Left ventricle myocardium inferior (tissue), 1 donor: ENCODE results near the gene LDHD. TPM values are rescaled to one million over a fixed set of nuclear protein-coding genes. Genes with fewer than 3 reads are reported as not detected.

ENCODE experiments used
- DNase-seq: peaks from one replicate; pipeline ENCODE4 v3.0.0-alpha.2; 2020
- H3K27ac ChIP-seq: fragments of 200-600 bp; replicated peaks from 2 replicates; pipeline ENCODE4 v1.8.0; 2021
- H3K27me3 ChIP-seq: fragments of 200-600 bp; 2 replicates; pipeline ENCODE4 v1.8.0; 2021; ENCODE audit warnings: low read depth
- H3K36me3 ChIP-seq: fragments of 200-600 bp; 2 replicates; pipeline ENCODE4 v1.8.0; 2021
- H3K4me1 ChIP-seq: fragments of 200-600 bp; 2 replicates; pipeline ENCODE4 v1.8.0; 2021
- H3K4me3 ChIP-seq: fragments of 200-600 bp; 2 replicates; pipeline ENCODE4 v1.8.0; 2021; ENCODE audit warnings: mild to moderate bottlenecking, moderate library complexity
- H3K9me3 ChIP-seq: fragments of 200-600 bp; replicated peaks from 2 replicates; pipeline ENCODE4 v1.8.0; 2021
- intact Hi-C: fragments of 100-400 bp; cut with micrococcal nuclease; formaldehyde crosslinking; loops from one replicate; pipeline ENCODE4 v1.11.0; 2022
- total RNA-seq: library from RNA; stranded (reverse); fragmentation: NEBNext Ultra II Directional; extraction: Animal tissue kit (Norgen Biotek cat#: 25700); gene quantifications from one replicate; pipeline ENCODE4 v1.2.1, GENCODE V29; 2021
- TF ChIP-seq, protein P1 (sequence below): fragments of 200-600 bp; IDR thresholded peaks from 2 replicates; pipeline ENCODE4 v1.8.0; 2021; ENCODE audit warnings: antibody characterized with exemption, mild to moderate bottlenecking, borderline replicate concordance
- donor health status: DM: no; HTN: yes; CAD: no; lungs with severe emphysema.

Gene LDHD
- total RNA-seq, 1 donor from 2014 or later = 97.9 TPM

DNA sequence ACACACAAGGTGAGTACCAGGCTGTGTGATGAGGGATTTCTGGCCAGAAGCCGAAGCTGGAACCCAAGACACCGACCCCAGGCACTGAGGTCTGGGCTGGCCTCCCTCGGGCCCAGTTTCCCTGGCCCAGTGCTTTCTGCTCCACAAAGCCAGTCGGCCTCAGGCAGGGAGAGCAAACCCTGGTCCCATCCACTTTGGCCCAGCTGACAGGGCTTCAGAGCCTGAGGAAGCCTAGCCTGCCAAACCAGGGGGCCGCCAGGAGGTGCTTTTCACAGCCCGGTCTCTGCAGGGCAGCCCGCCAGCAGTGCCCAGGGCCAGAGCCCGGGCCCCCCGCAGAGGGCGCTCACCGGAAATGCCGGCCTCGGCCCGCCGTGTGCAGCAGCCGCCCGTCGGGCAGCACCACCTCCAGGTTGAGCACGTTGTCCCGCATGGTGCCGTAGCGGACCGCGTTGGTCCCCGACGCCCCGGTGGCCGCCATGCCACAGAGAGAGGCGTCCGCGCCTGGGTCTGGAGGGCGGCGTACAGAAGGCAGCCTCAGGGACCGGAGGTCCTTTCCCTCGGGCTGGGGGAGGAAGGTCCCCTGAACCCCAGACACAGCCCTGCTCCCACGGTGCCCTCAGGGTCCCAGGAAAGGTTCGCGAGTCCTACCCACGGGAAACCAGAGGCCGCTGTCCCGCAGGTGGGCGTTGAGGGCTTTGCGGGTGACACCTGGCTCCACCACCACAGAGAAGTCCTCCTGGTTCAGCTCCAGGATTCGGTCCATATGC, 2.2 kb downstream of the LDHD start:
- intact Hi-C loops = no loop called here
- DNase-seq = no peak
- Histone ChIP-seq H3K36me3 (peaks cover 11% of the 10 kb centered on the region), H3K4me3 (no peak overlapping the region), H3K9me3 (no peaks in the 10 kb centered on the region), H3K27ac (no peak overlapping the region), H3K4me1 (peaks cover 75% of the 10 kb centered on the region), H3K27me3 (no peaks in the 10 kb centered on the region)
- TF ChIP-seq, protein P1, sequence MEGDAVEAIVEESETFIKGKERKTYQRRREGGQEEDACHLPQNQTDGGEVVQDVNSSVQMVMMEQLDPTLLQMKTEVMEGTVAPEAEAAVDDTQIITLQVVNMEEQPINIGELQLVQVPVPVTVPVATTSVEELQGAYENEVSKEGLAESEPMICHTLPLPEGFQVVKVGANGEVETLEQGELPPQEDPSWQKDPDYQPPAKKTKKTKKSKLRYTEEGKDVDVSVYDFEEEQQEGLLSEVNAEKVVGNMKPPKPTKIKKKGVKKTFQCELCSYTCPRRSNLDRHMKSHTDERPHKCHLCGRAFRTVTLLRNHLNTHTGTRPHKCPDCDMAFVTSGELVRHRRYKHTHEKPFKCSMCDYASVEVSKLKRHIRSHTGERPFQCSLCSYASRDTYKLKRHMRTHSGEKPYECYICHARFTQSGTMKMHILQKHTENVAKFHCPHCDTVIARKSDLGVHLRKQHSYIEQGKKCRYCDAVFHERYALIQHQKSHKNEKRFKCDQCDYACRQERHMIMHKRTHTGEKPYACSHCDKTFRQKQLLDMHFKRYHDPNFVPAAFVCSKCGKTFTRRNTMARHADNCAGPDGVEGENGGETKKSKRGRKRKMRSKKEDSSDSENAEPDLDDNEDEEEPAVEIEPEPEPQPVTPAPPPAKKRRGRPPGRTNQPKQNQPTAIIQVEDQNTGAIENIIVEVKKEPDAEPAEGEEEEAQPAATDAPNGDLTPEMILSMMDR = no peak

DNA sequence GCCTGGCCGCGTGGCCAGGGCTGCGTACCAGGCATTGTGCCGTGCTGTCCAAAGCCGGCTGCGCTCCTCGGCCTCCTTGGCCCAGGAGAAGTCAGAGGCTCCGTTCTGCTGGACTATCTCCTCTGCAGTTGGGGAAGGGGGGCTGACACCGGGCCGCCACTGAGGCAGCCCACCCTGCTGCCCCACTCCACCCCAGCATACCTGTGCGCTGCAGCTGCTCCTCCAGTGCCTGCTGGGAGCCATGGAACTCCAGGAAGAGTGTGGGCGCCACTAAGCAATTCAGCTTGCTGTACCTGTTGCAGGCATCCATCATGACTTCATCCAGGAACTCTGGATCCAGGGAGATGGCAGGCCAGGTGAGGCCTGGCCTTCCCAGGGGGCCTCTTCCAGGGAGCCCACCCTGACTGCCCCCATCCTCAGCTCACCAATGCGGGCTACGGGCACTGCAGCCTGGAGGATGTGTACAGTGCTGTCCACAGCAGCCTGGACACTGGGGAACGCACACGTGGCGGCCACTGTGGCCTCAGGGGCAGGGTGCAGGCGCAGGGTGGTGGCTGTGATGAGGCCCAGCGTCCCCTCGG, 2.9 kb downstream of the LDHD start:
- DNase-seq = no peak
- Histone ChIP-seq H3K4me1 (peaks cover 82% of the 10 kb centered on the region), H3K4me3 (no peak overlapping the region), H3K27me3 (no peaks in the 10 kb centered on the region), H3K27ac (peak overlapping the region; percentile 94), H3K9me3 (no peaks in the 10 kb centered on the region), H3K36me3 (peaks cover 11% of the 10 kb centered on the region)
- intact Hi-C loops = no loop called here
- TF ChIP-seq, protein P1 = no peak

DNA sequence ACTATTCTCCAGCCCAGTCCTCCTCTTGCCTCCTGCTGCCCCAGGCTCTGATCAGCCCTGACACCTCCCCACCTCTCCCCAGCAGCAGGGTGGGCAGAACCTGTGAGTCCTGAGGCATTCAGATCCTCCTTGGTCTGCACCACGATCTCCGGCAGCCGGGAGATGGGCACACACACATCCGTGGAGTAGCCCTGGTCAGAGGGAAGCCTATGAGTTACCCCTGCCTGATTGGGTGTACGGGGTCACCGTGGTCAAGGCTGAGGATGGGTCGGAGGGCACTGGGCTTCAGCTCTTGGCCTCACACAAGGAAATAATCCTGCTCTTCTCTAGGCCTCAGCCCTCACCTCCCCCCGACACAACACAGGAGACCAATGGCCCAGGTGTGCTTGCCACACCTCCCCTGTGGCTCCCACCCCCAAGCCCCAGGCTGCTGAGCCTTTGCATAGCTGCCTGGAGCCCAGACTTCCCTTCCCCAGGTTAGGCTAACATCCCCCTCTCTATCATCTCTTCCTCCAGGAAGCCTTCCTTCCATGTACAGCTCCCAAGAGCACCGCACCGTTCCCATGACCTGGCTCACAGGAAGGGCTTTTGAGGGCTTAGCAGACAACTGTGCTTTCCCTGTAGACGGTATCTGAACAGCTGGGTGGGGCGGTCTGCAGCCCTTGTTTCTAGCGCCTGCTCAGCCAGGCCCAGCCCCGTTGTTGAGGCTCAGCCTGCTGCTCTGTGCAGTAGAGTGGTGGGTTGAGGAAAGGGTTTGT, 3.7 kb downstream of the LDHD start:
- peaks cover 90% of the 10 kb centered on the region for H3K4me1 ChIP-seq
- TF ChIP-seq, protein P1 = no peak
- no peaks in the 10 kb centered on the region for H3K9me3 ChIP-seq
- peak overlapping the region; percentile 35 for H3K4me3 ChIP-seq
- H3K27ac ChIP-seq = peak overlapping the region; percentile 94
- peaks cover 11% of the 10 kb centered on the region for H3K36me3 ChIP-seq
- H3K27me3 ChIP-seq = no peaks in the 10 kb centered on the region
- intact Hi-C loops = no loop called here
- DNase-seq = no peak

DNA sequence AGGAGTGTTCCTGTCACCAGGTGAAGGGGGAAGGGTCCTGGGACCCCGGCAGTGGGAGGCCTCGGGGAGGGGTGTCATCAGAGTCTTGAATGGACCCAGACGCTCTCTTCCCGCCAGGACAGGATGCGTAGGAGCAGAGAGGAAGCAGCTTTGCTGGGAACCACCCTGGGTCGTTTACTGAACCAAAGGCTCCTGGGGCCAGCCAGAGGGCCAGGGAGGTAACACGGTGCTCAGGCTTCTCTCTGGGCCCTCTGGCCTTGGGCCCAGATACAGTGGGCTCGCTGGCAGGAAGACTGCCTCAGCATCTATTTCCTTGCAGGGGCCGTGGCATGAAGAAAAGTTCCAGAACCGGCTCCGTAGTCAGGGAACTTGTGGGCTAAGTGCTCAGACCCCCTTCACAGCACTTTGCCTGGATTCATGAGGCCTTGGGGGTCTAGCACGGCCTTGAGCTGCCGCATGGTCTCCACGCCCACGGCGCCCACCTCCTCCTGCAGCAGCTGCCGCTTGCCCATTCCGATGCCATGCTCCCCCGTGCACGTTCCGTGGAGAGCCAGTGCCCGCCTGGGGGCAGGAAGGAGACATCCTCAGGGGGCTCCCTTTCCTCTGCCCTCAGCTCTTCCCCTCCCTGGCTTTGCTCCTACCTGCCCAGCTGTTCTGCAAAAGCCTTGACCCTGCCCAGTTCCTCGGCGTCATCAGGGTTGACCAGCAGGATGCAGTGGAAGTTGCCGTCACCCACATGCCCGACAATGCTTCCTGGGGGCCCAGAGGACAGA, 4.4 kb downstream of the LDHD start:
- Histone ChIP-seq H3K4me3 (peak overlapping the region; percentile 35), H3K27ac (peak overlapping the region; percentile 94), H3K27me3 (no peaks in the 10 kb centered on the region), H3K4me1 (peaks cover 97% of the 10 kb centered on the region), H3K9me3 (no peaks in the 10 kb centered on the region), H3K36me3 (peaks cover 11% of the 10 kb centered on the region)
- no peak for DNase-seq
- intact Hi-C loops = no loop called here
- TF ChIP-seq, protein P1 = no peak

DNA sequence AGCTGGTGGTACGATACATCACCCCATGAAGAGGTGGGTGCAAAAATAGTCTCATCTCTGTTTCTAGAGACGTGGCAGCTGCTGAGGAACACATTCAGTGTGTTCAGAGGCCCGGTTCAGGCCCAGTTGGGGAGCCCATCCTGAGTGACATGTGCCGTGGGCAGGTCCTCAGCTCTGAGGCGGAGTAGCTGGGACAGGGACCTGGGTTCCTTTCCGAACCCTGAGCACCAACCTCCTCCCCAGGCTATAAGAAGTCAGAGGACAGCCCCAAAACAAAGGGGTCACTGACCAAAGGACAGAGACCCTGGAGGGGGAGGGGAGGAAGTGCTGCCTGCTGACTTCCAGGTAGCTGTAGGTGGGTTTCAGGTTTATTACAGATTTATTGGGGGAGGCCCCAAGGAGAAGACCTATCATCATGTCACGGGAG, 5.1 kb downstream of the LDHD start:
- no peak for DNase-seq
- Histone ChIP-seq H3K4me1 (peaks cover 98% of the 10 kb centered on the region), H3K4me3 (peak overlapping the region; percentile 50), H3K9me3 (no peaks in the 10 kb centered on the region), H3K36me3 (peaks cover 11% of the 10 kb centered on the region), H3K27me3 (no peaks in the 10 kb centered on the region), H3K27ac (peak overlapping the region; percentile 94)
- TF ChIP-seq, protein P1 = peak; percentile 35
- intact Hi-C loops = no loop called here
